Heart left ventricle (tissue), 13 donors: ENCODE data around the gene PDGFRB.

Experiments used
- POLR2A ChIP-seq, 2 donors: fragments of 450-650 bp; IDR thresholded peaks; one replicate each; pipeline ENCODE4 v1.6.1; 2017; ENCODE audit warnings: antibody characterized with exemption in 2 of 2, mild to moderate bottlenecking in 2 of 2, moderate library complexity in 2 of 2
- TF ChIP-seq, protein P1 (sequence below), 12 donors: fragments of 200-600 bp; sonication (generic) in 4 of 12; IDR thresholded peaks; one replicate each; pipeline versions ENCODE4 v1.5.0 to v1.8.0; 2018 to 2022; ENCODE audit warnings: antibody characterized with exemption in 12 of 12, mild to moderate bottlenecking in 5 of 12
- donor health status: ischemic (EF 13 %, LVEDD 7.1; RV severe dilation, severe dysfunction).
- donor health status: DM: no; HTN: yes; CAD: no.
- donor health status: DM: no; HTN: no; CAD: no.
- donor health status: ischemic (EF 25% LVEDD 6.9; RV normal size, moderate dysfunction).
- donor health status: ischemic (EF 25% LVEDD 5.7; RV mildly dilated, moderate dysfunction).
- donor health status: ischemic (EF 35%, LVEDD 5.7; RV mildly dilated, moderate dysfunction).
- donor health status: nonischemic (EF 11% LVEDD 7.7; RV severe dilation, severe dysfunction).
- donor health status: DM: yes; HTN: yes; CAD: no.
- donor health status: PGD.
- donor health status: ischemic (EF 29% LVEDD 5.4; RV normal size, mild dysfunction).
- donor health status: nonischemic (EF 23%, LVEDD 6.1; RV moderate dilation, normal function).

DNA sequence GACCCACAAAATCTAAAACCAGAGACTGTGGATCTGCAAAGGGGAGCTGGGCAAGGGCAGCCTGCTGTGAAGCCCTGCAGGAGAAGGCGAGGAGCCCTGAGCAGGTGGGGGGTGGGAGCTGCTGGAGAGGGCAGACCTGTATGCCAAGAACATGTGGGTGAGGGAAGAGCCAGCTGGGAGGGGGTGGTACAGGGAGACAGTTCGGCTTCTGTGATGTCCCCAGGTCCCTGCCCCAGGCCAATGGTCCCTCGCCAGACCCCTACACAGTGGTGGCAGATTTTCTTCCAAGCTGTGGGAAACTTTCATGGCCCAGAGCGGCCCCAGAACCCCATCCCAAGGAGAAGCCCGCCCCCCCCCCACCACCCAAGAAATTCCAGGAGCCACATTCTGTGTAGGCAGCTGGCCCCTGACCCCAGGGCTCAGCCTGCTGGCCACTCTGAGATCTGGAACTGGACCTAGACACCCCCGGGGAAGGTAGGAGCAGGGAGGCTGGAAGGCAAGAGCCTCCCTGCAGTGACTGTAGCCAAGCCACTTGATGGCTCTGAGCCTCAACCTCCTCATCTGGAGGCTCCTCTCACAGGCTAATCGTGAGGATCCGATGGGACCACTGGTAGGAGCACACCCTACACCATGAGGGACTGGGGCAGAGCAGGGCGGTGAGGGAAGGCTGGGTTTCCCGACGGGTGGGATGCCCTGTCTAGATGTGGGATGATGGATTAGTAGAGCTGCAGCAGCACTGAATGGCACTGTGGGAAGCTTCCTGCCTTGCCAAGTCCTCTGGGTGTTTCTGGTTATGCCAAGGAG, 46.7 kb downstream of the PDGFRB start:
- TF ChIP-seq, protein P1, sequence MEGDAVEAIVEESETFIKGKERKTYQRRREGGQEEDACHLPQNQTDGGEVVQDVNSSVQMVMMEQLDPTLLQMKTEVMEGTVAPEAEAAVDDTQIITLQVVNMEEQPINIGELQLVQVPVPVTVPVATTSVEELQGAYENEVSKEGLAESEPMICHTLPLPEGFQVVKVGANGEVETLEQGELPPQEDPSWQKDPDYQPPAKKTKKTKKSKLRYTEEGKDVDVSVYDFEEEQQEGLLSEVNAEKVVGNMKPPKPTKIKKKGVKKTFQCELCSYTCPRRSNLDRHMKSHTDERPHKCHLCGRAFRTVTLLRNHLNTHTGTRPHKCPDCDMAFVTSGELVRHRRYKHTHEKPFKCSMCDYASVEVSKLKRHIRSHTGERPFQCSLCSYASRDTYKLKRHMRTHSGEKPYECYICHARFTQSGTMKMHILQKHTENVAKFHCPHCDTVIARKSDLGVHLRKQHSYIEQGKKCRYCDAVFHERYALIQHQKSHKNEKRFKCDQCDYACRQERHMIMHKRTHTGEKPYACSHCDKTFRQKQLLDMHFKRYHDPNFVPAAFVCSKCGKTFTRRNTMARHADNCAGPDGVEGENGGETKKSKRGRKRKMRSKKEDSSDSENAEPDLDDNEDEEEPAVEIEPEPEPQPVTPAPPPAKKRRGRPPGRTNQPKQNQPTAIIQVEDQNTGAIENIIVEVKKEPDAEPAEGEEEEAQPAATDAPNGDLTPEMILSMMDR (IDR thresholded peaks at IDR 0.05): no peak
- no peak for TF ChIP-seq POLR2A (IDR thresholded peaks at IDR 0.05)
